Peyer's patch (tissue), 4 donors: ENCODE data around the gene CTCFL. TPM values are rescaled to one million over a fixed set of nuclear protein-coding genes. Genes with fewer than 3 reads are reported as not detected.

ENCODE experiments used
- DNase-seq, 3 donors: peaks; one replicate each; pipeline ENCODE4 v3.0.0-alpha.2; 2017 to 2019
- H3K27ac ChIP-seq, 4 donors: fragments of 200-600 bp; sonication (generic); one replicate each; pipeline ENCODE4 v1.5.1; 2016 to 2019
- H3K27me3 ChIP-seq, 2 donors: fragments of 200-600 bp; sonication (generic); one replicate each; pipeline ENCODE4 v1.5.1; 2019
- H3K36me3 ChIP-seq, 3 donors: fragments of 200-600 bp; sonication (generic); one replicate each; pipeline ENCODE4 v1.5.1; 2016 to 2019
- H3K4me1 ChIP-seq, 4 donors: fragments of 200-600 bp; sonication (generic); one replicate each; pipeline ENCODE4 v1.5.1; 2016 to 2019
- H3K4me3 ChIP-seq, 4 donors: fragments of 200-600 bp; sonication (generic); 1 replicate in 3 of 4; 2 replicates in 1 of 4; pipeline ENCODE4 v1.5.1; 2016 to 2019; ENCODE audit warnings: mild to moderate bottlenecking in 1 of 4
- H3K9me3 ChIP-seq, 4 donors: fragments of 200-600 bp; sonication (generic); one replicate each; pipeline ENCODE4 v1.5.1; 2016 to 2019; ENCODE audit warnings: mild to moderate bottlenecking in 1 of 4
- POLR2A ChIP-seq, 2 donors: fragments of 450-650 bp; IDR thresholded peaks; one replicate each; pipeline ENCODE4 v1.5.1; 2017; ENCODE audit warnings: antibody characterized with exemption in 2 of 2, mild to moderate bottlenecking in 2 of 2, moderate library complexity in 2 of 2
- total RNA-seq, 4 donors: library from RNA; depleted of rRNA; stranded (reverse); fragments of >200 nt; gene quantifications; one replicate each; pipeline ENCODE4 v1.1.0, GENCODE V29; 2016
- TF ChIP-seq, protein P1 (sequence below), 6 experiments: fragments of 450-650 bp in 4 of 6; fragments of 200-600 bp in 2 of 6; sonication (generic) in 1 of 6; IDR thresholded peaks; one replicate each; pipeline ENCODE4 v1.5.1; 2017 to 2019; ENCODE audit warnings: antibody characterized with exemption in 6 of 6, mild to moderate bottlenecking in 3 of 6, moderate library complexity in 1 of 6

CTCFL gene
- total RNA-seq, 4 donors from 2014 or later = not detected

- Histone ChIP-seq H3K4me1 (peaks cover 0 to 40% (median 3%) of the 10 kb centered on the region in 4 donors), H3K27me3 (no peaks in the 10 kb centered on the region), H3K36me3 (no peaks in the 10 kb centered on the region), H3K9me3 (no peaks in the 10 kb centered on the region), H3K27ac (peak overlapping the region in 1 of 4 donors; percentile 92), H3K4me3 (no peak overlapping the region)
- no peak for DNase-seq
- TF ChIP-seq, protein P1, sequence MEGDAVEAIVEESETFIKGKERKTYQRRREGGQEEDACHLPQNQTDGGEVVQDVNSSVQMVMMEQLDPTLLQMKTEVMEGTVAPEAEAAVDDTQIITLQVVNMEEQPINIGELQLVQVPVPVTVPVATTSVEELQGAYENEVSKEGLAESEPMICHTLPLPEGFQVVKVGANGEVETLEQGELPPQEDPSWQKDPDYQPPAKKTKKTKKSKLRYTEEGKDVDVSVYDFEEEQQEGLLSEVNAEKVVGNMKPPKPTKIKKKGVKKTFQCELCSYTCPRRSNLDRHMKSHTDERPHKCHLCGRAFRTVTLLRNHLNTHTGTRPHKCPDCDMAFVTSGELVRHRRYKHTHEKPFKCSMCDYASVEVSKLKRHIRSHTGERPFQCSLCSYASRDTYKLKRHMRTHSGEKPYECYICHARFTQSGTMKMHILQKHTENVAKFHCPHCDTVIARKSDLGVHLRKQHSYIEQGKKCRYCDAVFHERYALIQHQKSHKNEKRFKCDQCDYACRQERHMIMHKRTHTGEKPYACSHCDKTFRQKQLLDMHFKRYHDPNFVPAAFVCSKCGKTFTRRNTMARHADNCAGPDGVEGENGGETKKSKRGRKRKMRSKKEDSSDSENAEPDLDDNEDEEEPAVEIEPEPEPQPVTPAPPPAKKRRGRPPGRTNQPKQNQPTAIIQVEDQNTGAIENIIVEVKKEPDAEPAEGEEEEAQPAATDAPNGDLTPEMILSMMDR (IDR thresholded peaks at IDR 0.05) = no peak
- TF ChIP-seq POLR2A (IDR thresholded peaks at IDR 0.05) = no peak
Observed at GRCh38 chr20:57543754-57544153, 18.8 kb upstream of the CTCFL start.

GRCh38 chr20:57540890-57541580 is 16.1 kb upstream of the CTCFL start:
- peaks cover 0 to 40% (median 3%) of the 10 kb centered on the region in 4 donors for H3K4me1 ChIP-seq
- H3K27ac ChIP-seq = peak overlapping the region in 3 of 4 donors; percentile 36 to 89 (median 79)
- no peaks in the 10 kb centered on the region for H3K36me3 ChIP-seq
- peak overlapping the region in 1 of 4 donors; percentile 24 for H3K4me3 ChIP-seq
- peak in 1 of 2 donors; percentile 61 for TF ChIP-seq POLR2A (IDR thresholded peaks at IDR 0.05)
- TF ChIP-seq, protein P1 (IDR thresholded peaks at IDR 0.05) = no peak
- H3K9me3 ChIP-seq = no peaks in the 10 kb centered on the region
- DNase-seq = peak in 2 of 3 donors; percentile 77 to 83
- no peaks in the 10 kb centered on the region for H3K27me3 ChIP-seq

- Histone ChIP-seq H3K4me1 (peaks cover 0 to 29% (median 5%) of the 10 kb centered on the region in 4 donors), H3K27ac (peak overlapping the region in 2 of 4 donors; percentile 79 to 89)
Observed at GRCh38 chr20:57539889-57540288, 14.9 kb upstream of the CTCFL start.

DNA sequence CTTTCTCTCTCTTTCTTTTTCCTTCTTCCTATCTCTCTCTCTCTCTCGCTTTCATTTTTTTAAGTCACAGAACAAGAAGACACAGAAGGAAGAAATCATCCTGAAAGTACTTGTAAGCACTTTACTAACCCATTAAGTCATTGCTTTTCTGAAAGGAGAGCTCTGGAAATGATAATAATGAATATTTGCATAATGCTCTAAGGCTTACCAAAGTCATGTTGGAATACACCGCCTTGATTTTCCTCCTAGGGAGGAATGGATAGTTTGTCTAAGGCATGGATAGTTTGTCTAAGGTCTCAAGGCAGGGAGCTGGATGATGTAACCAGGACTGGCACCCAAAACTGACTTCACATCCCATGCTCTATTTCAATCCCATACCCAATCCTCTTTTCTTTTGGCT is 12.9 kb upstream of the CTCFL start:
- H3K4me3 ChIP-seq = no peak overlapping the region
- peak overlapping the region in 3 of 4 donors; percentile 54 to 90 (median 83) for H3K27ac ChIP-seq
- no peaks in the 10 kb centered on the region for H3K27me3 ChIP-seq
- TF ChIP-seq, protein P1 (IDR thresholded peaks at IDR 0.05) = no peak
- no peak for TF ChIP-seq POLR2A (IDR thresholded peaks at IDR 0.05)
- no peaks in the 10 kb centered on the region for H3K36me3 ChIP-seq
- H3K9me3 ChIP-seq = no peaks in the 10 kb centered on the region
- H3K4me1 ChIP-seq = peaks cover 0 to 21% (median 5%) of the 10 kb centered on the region in 4 donors
- DNase-seq = no peak

More at GRCh38 chr20:57539889-57540288, 14.9 kb upstream of the CTCFL start:
- peak in 1 of 3 donors; percentile 82 for DNase-seq
- no peak overlapping the region for H3K4me3 ChIP-seq
- TF ChIP-seq POLR2A (IDR thresholded peaks at IDR 0.05) = no peak
- TF ChIP-seq, protein P1 (IDR thresholded peaks at IDR 0.05) = no peak
- no peaks in the 10 kb centered on the region for H3K9me3 ChIP-seq
- H3K36me3 ChIP-seq = no peaks in the 10 kb centered on the region
- H3K27me3 ChIP-seq = no peaks in the 10 kb centered on the region

GRCh38 chr20:57536771-57537724 is 12.1 kb upstream of the CTCFL start:
- Histone ChIP-seq H3K4me1 (peaks cover 0 to 21% (median 5%) of the 10 kb centered on the region in 4 donors), H3K27ac (peak overlapping the region in 3 of 4 donors; percentile 54 to 90 (median 83)), H3K36me3 (no peaks in the 10 kb centered on the region), H3K9me3 (no peaks in the 10 kb centered on the region), H3K4me3 (peak overlapping the region in 1 of 4 donors; percentile 22), H3K27me3 (no peaks in the 10 kb centered on the region)
- TF ChIP-seq POLR2A (IDR thresholded peaks at IDR 0.05) = peak; percentile 16 to 68
- TF ChIP-seq, protein P1 (IDR thresholded peaks at IDR 0.05) = peak in 1 of 6 experiments; percentile 8
- peak in 2 of 3 donors; percentile 64 to 82 for DNase-seq
